ENCODE data around the gene SGTA.
A peak's percentile ranks its signal among the peaks of the same experiment; 100 is the strongest.
"Not testable (repeated sequence)": the region's sequence is repeated elsewhere in the genome, so short reads cannot be mapped to it uniquely, and the experiment has no call there.

The SGTA gene

GRCh38 chr19:2792666-2793065, 9.6 kb upstream of the SGTA start:
- DNase-seq: not testable (repeated sequence)

DNA sequence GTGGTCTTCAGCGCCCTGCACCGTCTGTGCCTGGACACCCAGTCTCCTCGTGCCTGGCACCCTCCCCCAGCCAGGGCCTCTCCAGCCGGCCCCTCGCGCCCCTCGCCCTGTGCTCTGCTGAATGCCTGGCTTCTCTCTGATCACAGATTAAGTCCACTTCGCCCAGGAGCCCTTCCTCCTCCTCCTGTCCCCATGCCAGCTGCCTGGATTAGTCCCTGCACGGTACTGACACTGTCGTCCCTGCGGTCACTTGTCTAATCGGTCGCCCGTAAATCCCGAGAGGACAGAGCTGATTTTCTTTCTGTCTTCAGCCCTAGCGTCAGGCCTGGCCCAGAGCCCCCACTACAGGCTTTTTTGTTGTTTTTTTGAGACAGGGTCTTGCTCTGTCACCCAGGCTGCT, 8.8 kb upstream of the SGTA start:
- DNase-seq: no peak

- DNase-seq: no peak
These were observed 8.4 kb upstream of the SGTA start for GRCh38 chr19:2791440-2791839.

- no peak for DNase-seq
These were observed 7.6 kb upstream of the SGTA start for GRCh38 chr19:2790557-2791271.

- DNase-seq: no peak
These were observed 7.1 kb upstream of the SGTA start for GRCh38 chr19:2790194-2790556.

GRCh38 chr19:2788237-2788636, 5.2 kb upstream of the SGTA start:
- no peak for DNase-seq

DNA sequence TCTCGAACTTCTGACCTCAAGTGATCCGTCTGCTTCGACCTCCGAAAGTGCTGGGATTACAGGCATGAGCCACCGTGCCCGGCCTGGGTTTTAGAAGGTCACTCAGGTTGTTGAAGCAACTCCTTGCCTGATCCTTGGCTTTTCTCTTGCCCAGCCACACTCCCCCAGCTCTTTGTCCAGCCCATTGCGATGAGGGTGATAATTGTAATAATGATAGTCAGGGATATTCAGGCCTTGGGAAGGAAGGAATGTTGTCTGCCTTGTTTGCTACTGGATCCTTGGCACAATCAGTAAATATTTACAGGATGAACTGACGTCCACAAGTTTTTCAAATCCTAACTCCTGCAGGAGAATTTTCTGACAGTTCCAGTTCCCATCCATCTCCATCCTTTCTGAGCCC, 4.0 kb upstream of the SGTA start:
- no peak for DNase-seq

GRCh38 chr19:2785244-2785997, 2.3 kb upstream of the SGTA start, which contains the start of gene THOP1:
Gene THOP1, plus strand, starts transcription at chr19:2785503. Its CDS starts 160 bp downstream, at chr19:2785663.
- peak; percentile 95 for DNase-seq

DNA sequence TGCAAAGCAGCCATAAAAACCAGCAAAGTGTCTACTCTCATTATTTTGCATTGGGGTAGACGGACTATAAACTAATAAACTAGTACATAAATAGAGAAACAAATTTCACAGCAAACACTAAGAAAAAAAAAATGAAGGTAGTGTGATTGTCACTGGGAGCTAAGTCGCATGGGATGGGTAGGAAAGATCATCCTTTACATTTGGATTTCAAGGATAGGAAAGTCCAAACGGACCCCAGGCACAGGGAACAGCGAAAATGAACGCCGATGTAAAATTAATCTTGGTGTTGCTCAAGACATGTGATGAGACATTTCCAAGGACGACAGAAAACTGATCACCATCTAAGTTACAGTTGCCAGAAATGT, 690 bp upstream of the SGTA start:
- DNase-seq: no peak

GRCh38 chr19:2782329-2782935, 641 bp downstream of the SGTA start:
- no peak for DNase-seq

- DNase-seq: no peak
These were observed 2.8 kb downstream of the SGTA start for GRCh38 chr19:2780284-2780683.

DNA sequence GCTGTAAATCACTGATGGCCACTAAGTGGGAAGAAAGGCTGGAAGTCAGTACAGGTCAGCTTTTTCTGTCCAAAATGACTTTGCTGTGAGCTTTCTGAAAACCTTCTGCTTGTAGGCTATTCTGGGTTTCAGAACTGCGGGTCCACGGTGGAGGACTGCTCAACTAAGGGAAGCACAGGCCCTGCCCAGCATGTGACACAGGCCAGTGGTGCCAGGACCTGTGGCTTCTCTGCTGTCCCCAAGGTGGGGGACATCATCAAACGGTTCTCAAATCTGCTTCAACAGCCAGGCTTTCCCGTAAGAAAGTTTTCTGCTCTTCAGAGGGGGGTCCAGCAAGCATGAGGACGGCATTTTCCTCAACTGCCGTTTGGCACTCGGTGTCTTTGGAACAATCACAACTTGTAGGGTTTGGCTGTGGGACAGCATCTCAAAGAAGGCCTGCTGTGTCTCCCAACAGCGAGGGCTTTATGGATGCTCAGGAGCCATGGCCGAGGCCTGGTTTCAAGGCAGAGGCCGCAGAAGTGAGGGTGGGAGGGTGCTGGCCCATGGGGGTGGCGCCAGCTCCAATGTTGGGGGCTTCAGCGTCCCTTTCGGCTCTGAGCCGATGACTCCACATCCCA, 3.8 kb downstream of the SGTA start:
- DNase-seq: no peak

DNA sequence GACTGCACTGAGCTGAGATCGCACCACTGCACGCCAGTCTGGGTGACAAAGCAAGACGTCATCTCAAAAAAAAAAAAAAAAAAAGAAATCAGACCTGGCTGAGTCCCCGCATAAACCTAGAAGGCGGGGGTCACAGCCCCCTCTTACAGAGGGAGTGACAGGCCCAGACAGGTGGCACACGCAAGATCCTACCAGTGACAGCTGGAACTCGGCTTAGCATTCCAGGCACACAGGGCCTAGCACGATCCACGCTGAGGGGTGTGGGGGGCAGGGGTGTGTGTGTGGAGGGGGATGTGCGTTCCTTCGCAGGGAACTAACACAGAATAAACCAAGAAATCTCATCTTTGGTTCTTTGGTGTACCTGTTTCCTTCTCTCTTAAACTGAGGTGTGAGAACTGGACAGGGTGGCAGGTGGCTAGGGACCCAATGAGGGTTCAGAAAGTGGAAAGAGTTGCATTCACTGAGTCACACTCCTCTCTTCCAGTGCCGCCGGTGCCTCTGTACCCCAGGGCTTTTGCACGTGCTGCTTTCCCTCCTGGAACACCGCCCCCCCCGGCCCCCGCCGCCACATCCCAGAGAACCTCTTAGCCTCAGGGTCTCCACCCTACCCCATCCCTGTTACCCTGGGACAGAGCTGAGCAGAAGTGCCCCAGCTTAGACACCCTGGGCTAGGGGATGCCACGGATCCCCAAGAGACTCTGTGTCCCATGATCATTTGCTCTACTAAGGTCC, 5.0 kb downstream of the SGTA start:
- DNase-seq: no peak

GRCh38 chr19:2775556-2776430, 7.3 kb downstream of the SGTA start:
- DNase-seq: no peak

- no peak for DNase-seq
These were observed 8.0 kb downstream of the SGTA start for GRCh38 chr19:2774953-2775555.

DNA sequence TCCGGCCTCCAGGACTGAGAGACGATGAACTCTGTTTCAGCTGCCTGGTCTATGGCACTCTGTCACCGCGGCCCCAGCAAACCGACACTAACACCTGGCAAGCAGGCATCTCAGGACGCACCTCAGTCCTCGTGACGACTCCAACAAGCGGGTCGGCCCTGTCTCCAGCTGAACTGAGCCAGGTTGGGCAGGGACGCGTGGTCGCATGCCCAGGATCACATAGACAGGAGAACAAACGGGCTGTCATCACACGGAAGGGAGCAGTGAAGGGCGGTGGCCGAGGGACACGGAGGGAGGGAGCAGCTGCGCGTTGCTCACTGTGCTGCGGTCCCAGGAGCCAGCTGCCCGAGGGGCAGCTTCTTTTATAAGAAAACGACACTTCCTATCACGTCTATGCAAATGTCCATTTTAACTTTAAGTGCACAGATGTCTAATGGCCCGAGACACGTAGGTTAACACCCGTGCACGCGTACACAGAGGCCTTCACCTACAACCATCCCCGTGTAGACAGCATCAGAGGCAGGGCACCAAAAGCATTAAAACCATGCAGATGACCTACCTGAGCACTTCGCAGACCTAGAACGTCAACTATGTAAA, 8.9 kb downstream of the SGTA start:
- DNase-seq: no peak

DNA sequence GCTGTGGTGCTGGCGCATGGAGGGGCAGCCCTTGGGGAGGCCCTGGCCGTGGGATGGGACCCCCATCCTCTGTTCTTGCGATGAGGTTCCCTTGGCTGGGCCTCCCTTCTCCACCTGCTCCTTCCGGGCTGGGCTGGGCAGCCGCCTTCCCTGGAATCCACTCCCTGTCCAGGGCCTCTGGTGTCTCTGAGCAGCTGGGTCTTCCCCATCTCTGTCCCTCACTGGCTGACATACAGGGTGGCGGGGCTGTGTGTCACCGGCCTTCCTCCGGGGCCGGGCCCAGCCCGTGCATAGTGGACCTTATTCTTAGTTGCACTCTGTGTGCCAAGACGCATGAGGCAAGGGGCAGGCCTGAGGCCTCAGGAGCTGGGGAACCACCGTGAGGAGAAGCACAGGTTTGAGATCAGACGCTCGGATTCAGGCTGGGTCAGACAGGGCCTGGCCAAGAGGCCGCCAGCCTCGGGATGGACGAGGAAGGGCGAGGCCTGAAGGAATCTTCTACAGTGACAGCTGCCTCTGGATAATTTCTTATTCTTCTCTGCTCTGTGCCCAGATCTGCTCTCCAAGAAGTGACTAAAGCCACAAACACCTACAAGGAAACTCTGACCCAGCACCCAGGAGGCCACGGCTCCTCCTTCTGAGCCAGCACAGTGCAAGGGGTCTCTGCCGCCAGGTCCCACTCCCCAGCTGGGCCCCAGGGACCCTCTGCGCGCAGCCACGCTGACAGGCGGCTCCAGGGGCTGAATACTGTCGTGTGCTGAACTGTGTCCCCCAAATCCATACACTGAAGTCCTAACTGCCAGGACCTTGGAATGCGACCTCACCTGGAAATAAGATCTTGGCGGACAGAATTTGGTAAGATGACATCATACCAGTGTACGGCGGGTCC, 11.0 kb downstream of the SGTA start:
- no peak for DNase-seq

DNA sequence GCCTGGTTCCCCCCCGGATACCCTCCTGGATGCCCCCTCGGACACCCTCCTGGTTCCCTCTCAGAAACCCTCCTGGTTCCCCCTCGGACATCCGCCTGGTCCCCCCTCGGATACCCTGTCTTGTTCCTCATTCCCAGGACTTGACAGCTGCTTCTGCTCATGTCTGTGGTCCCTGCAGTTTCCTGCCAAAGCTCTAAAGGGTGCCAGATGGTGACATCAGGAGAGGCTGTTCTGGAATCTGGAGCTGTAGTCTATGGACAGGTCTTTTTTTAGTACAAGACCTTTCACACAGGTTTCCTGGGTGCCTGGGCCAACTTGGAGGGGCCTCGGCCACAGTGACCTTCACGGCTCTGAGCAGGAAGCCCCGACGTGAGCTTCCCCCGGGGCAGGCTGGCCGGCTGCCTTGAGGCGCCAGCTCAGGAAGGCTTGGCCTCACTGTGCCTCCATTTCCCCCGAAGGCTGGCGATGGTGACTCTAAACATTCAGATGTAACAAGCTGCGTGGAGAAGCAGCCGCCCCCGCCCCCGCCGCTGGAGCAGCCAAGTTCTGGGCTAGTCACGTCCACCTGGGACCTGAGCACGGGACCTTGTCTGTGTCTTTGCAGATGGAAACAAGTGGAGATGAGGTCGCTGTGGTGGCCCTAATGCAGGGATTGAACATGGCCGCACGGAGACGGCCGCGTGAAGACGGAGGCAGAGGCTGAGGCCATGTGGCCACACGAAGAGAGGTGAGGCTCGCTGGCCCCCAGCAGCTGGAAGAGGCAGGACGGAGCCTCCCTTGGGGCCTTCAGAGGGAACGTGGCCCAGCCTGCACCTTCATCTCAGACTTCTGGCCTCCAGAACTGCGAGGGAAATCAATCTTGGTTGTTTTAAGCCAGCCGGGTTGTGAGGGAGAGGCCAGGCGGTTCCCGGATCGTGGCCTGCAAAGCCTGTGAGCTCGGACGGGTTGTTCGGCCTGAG, 12.7 kb downstream of the SGTA start:
- DNase-seq: no peak

DNA sequence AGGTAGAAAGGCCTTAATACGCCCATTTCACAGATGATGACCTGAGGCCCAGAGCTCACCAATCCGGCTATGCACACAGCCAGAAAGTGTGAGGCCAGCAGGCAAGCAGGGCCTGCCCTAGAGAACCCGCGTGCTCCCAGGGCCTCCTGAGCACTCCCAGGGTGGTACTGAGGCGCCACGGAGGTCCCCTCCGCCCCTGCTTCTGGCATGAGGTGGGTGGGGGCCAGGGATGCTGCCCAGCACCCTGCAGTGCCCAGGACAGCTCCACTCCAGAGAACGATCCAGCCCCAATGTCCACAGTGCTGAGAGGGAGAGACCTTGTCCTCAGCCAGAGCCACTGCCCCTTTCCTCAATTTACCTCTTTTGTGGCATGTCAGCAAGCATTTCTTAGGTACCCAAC, 13.9 kb downstream of the SGTA start:
- DNase-seq: no peak
